PC-9 (cell line): Measurements from ENCODE around the gene HOXC13. TPM values are rescaled to one million over a fixed set of nuclear protein-coding genes. Genes with fewer than 3 reads are reported as not detected.
A peak's percentile ranks its signal among the peaks of the same experiment; 100 is the strongest.

Source experiments
- BruUV-seq: library from RNA; stranded (reverse); fragments of 400-500 nt; replicated peaks from 2 replicates; lab custom pipeline; 2021; lab: Mats Ljungman, UMichigan
- CTCF ChIA-PET: fragments of 300-600 bp; sonication (Branson Sonifier 250); formaldehyde crosslinking; loops from one replicate; lab custom pipeline; 2022; ENCODE audit warnings: antibody characterized with exemption; lab: Charles Lee
- POLR2A ChIA-PET: fragments of 300-600 bp; sonication (Branson Sonifier 250); formaldehyde crosslinking; loops from one replicate; lab custom pipeline; 2022; ENCODE audit warnings: antibody characterized with exemption; ENCODE audit not compliant: unreplicated experiment; lab: Charles Lee
- DNase-seq, 2 experiments: peaks; one replicate each; pipeline versions ENCODE4 v3.0.0 to v3.0.0-alpha.2; 2015 to 2022; ENCODE audit warnings: mixed read lengths in 1 of 2
- H2AFZ ChIP-seq: fragments of 200-600 bp; sonication (generic); 2 replicates; pipeline ENCODE4 v1.8.1; 2017; ENCODE audit warnings: antibody characterized with exemption
- H3F3A ChIP-seq: fragments of 200-600 bp; sonication (generic); 2 replicates; pipeline ENCODE4 v1.8.1; 2017; ENCODE audit warnings: antibody characterized with exemption, mild to moderate bottlenecking, low read depth; ENCODE audit not compliant: insufficient read depth
- H3K27ac ChIP-seq: fragments of 200-600 bp; sonication (generic); 2 replicates; pipeline ENCODE4 v1.6.1; 2016; ENCODE audit warnings: mixed run types
- H3K27me3 ChIP-seq: fragments of 200-600 bp; sonication (generic); 2 replicates; pipeline ENCODE4 v1.6.1; 2016; ENCODE audit warnings: low read depth, mixed run types; ENCODE audit not compliant: insufficient read depth
- H3K36me3 ChIP-seq: fragments of 200-600 bp; sonication (generic); 2 replicates; pipeline ENCODE4 v1.6.1; 2016; ENCODE audit warnings: low read depth, mixed run types
- H3K4me1 ChIP-seq: fragments of 200-600 bp; sonication (generic); replicated peaks from 2 replicates; pipeline ENCODE4 v1.6.1; 2016; ENCODE audit warnings: mixed run types; ENCODE audit not compliant: insufficient read depth
- H3K4me2 ChIP-seq: fragments of 200-600 bp; sonication (generic); 2 replicates; pipeline ENCODE4 v1.6.1; 2017; ENCODE audit warnings: mixed run types
- H3K4me3 ChIP-seq: fragments of 200-600 bp; sonication (generic); 2 replicates; pipeline ENCODE4 v1.6.1; 2016; ENCODE audit warnings: mixed run types
- H3K79me2 ChIP-seq: fragments of 200-600 bp; sonication (generic); 2 replicates; pipeline ENCODE4 v1.6.1; 2017; ENCODE audit warnings: low read depth, mixed run types
- H3K9me2 ChIP-seq: fragments of 200-600 bp; sonication (generic); 2 replicates; pipeline ENCODE4 v1.8.1; 2017; ENCODE audit warnings: mild to moderate bottlenecking; ENCODE audit not compliant: insufficient read depth
- H3K9me3 ChIP-seq: fragments of 200-600 bp; sonication (generic); 2 replicates; pipeline ENCODE4 v1.8.1; 2016; ENCODE audit warnings: low read depth; ENCODE audit not compliant: insufficient read depth
- H4K20me1 ChIP-seq: fragments of 200-600 bp; sonication (generic); 2 replicates; pipeline ENCODE4 v1.8.1; 2017; ENCODE audit not compliant: insufficient read depth
- EZH2 ChIP-seq: fragments of 200-600 bp; sonication (generic); IDR thresholded peaks from 2 replicates; pipeline ENCODE4 v1.8.0; 2017; ENCODE audit warnings: antibody characterized with exemption, low read depth
- intact Hi-C: fragments of 100-400 bp; cut with micrococcal nuclease; formaldehyde crosslinking; loops from one replicate; pipeline ENCODE4 v1.10.0; 2022; ENCODE audit not compliant: unreplicated experiment
- microRNA-seq: library from miRNA; unstranded; fragments of <30 nt; microRNA quantifications from one replicate; pipeline ENCODE4 v1.2.0, GENCODE V29; 2021; ENCODE audit warnings: borderline number of aligned reads, borderline replicate concordance
- total RNA-seq: library from RNA; stranded (reverse); gene quantifications from 2 replicates; pipeline ENCODE4 v1.2.3, GENCODE V29; 2021
- TF ChIP-seq, protein P1 (sequence below): fragments of 200-600 bp; sonication (generic); conservative IDR thresholded peaks from 2 replicates; pipeline ENCODE4 v1.6.1; 2017; ENCODE audit warnings: mixed run types, antibody characterized with exemption, mild to moderate bottlenecking, moderate library complexity

The HOXC13 gene
- total RNA-seq, 1 experiment from 2014 or later: 1.8 TPM

GRCh38 chr12:53995002-53995377, 56.4 kb downstream of the HOXC13 start:
- TSS peak; percentile 96 for BruUV-seq
- peak overlapping the region; percentile 86 for H3K4me3 ChIP-seq
- no peaks in the 10 kb centered on the region for H4K20me1 ChIP-seq
- DNase-seq: no peak
- H3F3A ChIP-seq: peaks cover 14% of the 10 kb centered on the region; the same call in 1 of the 2 replicates
- H3K36me3 ChIP-seq: no peaks in the 10 kb centered on the region
- peak overlapping the region; percentile 98 for H2AFZ ChIP-seq
- H3K4me2 ChIP-seq: peak overlapping the region; percentile 79
- H3K27me3 ChIP-seq: no peaks in the 10 kb centered on the region
- peak overlapping the region; percentile 89 for H3K27ac ChIP-seq
- no peaks in the 10 kb centered on the region for H3K9me2 ChIP-seq
- peaks cover 12% of the 10 kb centered on the region; the same call in 1 of the 2 replicates for H3K79me2 ChIP-seq
- TF ChIP-seq, protein P1, sequence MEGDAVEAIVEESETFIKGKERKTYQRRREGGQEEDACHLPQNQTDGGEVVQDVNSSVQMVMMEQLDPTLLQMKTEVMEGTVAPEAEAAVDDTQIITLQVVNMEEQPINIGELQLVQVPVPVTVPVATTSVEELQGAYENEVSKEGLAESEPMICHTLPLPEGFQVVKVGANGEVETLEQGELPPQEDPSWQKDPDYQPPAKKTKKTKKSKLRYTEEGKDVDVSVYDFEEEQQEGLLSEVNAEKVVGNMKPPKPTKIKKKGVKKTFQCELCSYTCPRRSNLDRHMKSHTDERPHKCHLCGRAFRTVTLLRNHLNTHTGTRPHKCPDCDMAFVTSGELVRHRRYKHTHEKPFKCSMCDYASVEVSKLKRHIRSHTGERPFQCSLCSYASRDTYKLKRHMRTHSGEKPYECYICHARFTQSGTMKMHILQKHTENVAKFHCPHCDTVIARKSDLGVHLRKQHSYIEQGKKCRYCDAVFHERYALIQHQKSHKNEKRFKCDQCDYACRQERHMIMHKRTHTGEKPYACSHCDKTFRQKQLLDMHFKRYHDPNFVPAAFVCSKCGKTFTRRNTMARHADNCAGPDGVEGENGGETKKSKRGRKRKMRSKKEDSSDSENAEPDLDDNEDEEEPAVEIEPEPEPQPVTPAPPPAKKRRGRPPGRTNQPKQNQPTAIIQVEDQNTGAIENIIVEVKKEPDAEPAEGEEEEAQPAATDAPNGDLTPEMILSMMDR: no peak
- peaks cover 19% of the 10 kb centered on the region; the same call in 1 of the 2 replicates for H3K4me1 ChIP-seq
- ChIA-PET POLR2A (interaction anchor here (0.5 to 0.7 kb wide), 4 partner anchors 22 to 391 kb away, joined by 3 to 13 read pairs (median 4); partner anchors contain the start of gene SMUG1), CTCF (interaction anchor here (0.6 to 1.2 kb wide), 5 partner anchors 22 to 375 kb away, joined by 3 to 20 read pairs (median 4); no protein-coding TSS in a partner anchor)
- intact Hi-C loops: no loop called here
- no peaks in the 10 kb centered on the region for H3K9me3 ChIP-seq

GRCh38 chr12:53995378-53996239, 57.0 kb downstream of the HOXC13 start:
- peak overlapping the region; percentile 89 for H3K27ac ChIP-seq
- intact Hi-C loops: no loop called here

More at GRCh38 chr12:53995378-53996239, 57.0 kb downstream of the HOXC13 start:
- H3K9me2 ChIP-seq: no peaks in the 10 kb centered on the region
- DNase-seq: peak; percentile 91
- TF ChIP-seq EZH2: no peak
- TF ChIP-seq, protein P1: no peak
- ChIA-PET POLR2A (interaction anchor here (0.5 to 0.7 kb wide), 7 partner anchors 22 to 390 kb away, joined by 3 to 44 read pairs (median 6); partner anchors contain the start of gene SMUG1), CTCF (interaction anchor here (0.6 to 1.2 kb wide), 6 partner anchors 22 to 375 kb away, joined by 3 to 20 read pairs (median 4); no protein-coding TSS in a partner anchor)
- peak overlapping the region; percentile 86 for H3K4me3 ChIP-seq
- H3K36me3 ChIP-seq: no peaks in the 10 kb centered on the region
- no peaks in the 10 kb centered on the region for H3K27me3 ChIP-seq
- H4K20me1 ChIP-seq: no peaks in the 10 kb centered on the region
- peaks cover 12% of the 10 kb centered on the region; the same call in 1 of the 2 replicates for H3K79me2 ChIP-seq
- peaks cover 14% of the 10 kb centered on the region; the same call in 1 of the 2 replicates for H3F3A ChIP-seq
- BruUV-seq: no TSS peak
- H2AFZ ChIP-seq: peak overlapping the region; percentile 98
- H3K4me2 ChIP-seq: peak overlapping the region; percentile 79
- H3K9me3 ChIP-seq: no peaks in the 10 kb centered on the region
- peaks cover 19% of the 10 kb centered on the region; the same call in 1 of the 2 replicates for H3K4me1 ChIP-seq

Small RNA genes lying within 50 kb of the gene (microRNA-seq; reads per million reads assigned to microRNA genes)
- 41.7 reads per million, percentile 40 among the genes with 10 or more reads in this experiment for gene MIR196A2

Other genes with a start within 250 kb of the HOXC13 start
- gene CALCOCO1, start 211.4 kb upstream of the HOXC13 start, total RNA-seq: 67.4 and 88.9 TPM in 2 replicates
- not detected in 2 replicates for gene CISTR, start 186.9 kb upstream of the HOXC13 start, total RNA-seq
- 0.24 and 0.28 TPM in 2 replicates for gene HOXC12, start 16.1 kb downstream of the HOXC13 start, total RNA-seq
- 2.4 and 2.9 TPM in 2 replicates for gene HOXC11, start 34.3 kb downstream of the HOXC13 start, total RNA-seq
- gene HOTAIR, start 36.1 kb downstream of the HOXC13 start, total RNA-seq: 7.9 and 9.2 TPM in 2 replicates
- gene HOXC10, start 46.3 kb downstream of the HOXC13 start, total RNA-seq: 1.1 and 1.4 TPM in 2 replicates
- 7.5 and 10.2 TPM in 2 replicates for gene HOXC9, start 61.3 kb downstream of the HOXC13 start, total RNA-seq
- gene HOXC8, start 70.2 kb downstream of the HOXC13 start, total RNA-seq: 3.8 and 4.3 TPM in 2 replicates
- gene HOXC6, start 89.6 kb downstream of the HOXC13 start, total RNA-seq: 4.1 and 5.7 TPM in 2 replicates
- 0.61 and 1.8 TPM in 2 replicates for gene HOXC5, start 94.2 kb downstream of the HOXC13 start, total RNA-seq
- 3.8 and 4.7 TPM in 2 replicates for gene HOXC4, start 115.0 kb downstream of the HOXC13 start, total RNA-seq